ENCODE results near the gene PDHX. TPM values are rescaled to one million over a fixed set of nuclear protein-coding genes. Genes with fewer than 3 reads are reported as not detected.

Gene PDHX
- polyA plus RNA-seq, 3 donors from 2014 or later = 12.8 to 17.1 (median 13.1) TPM

GRCh38 chr11:34941688-34942087, 25.3 kb downstream of the PDHX start:
- H3K27ac Mint-ChIP-seq = no peak overlapping the region
- H3K36me3 Mint-ChIP-seq = peaks cover 16 to 19% (median 16%) of the 10 kb centered on the region in 3 donors
- H3K4me3 Mint-ChIP-seq = no peak overlapping the region
- no peaks in the 10 kb centered on the region for H3K27me3 Mint-ChIP-seq (ENCODE audit: low read depth in 3 of 3)
- peaks cover 0 to 4% (median 0%) of the 10 kb centered on the region in 6 donors for H3K9me3 Mint-ChIP-seq
- DNase-seq = no peak
- peaks cover 10 to 17% of the 10 kb centered on the region in 2 donors for H3K4me1 Mint-ChIP-seq

GRCh38 chr11:34944692-34945091, 28.3 kb downstream of the PDHX start:
- no peak overlapping the region for H3K4me3 Mint-ChIP-seq
- DNase-seq = no peak
- H3K36me3 Mint-ChIP-seq = peaks cover 13 to 27% (median 16%) of the 10 kb centered on the region in 3 donors
- no peaks in the 10 kb centered on the region for H3K27me3 Mint-ChIP-seq (ENCODE audit: low read depth in 3 of 3)
- H3K9me3 Mint-ChIP-seq = peaks cover 0 to 4% (median 0%) of the 10 kb centered on the region in 6 donors
- no peak overlapping the region for H3K27ac Mint-ChIP-seq
- peaks cover 3 to 5% of the 10 kb centered on the region in 2 donors for H3K4me1 Mint-ChIP-seq

- H3K36me3 Mint-ChIP-seq = peaks cover 12 to 26% (median 15%) of the 10 kb centered on the region in 3 donors
- no peak overlapping the region for H3K27ac Mint-ChIP-seq
- no peak for DNase-seq
- peaks cover 0 to 4% (median 0%) of the 10 kb centered on the region in 6 donors for H3K9me3 Mint-ChIP-seq
- no peaks in the 10 kb centered on the region for H3K4me1 Mint-ChIP-seq
- no peak overlapping the region for H3K4me3 Mint-ChIP-seq
- H3K27me3 Mint-ChIP-seq (ENCODE audit: low read depth in 3 of 3) = no peaks in the 10 kb centered on the region
These were observed 32.3 kb downstream of the PDHX start for GRCh38 chr11:34948696-34949095.

GRCh38 chr11:34953955-34954354, 37.5 kb downstream of the PDHX start:
- H3K36me3 Mint-ChIP-seq = peaks cover 8 to 19% (median 9%) of the 10 kb centered on the region in 3 donors
- H3K9me3 Mint-ChIP-seq = no peaks in the 10 kb centered on the region
- peaks cover 0 to 7% of the 10 kb centered on the region in 2 donors for H3K4me1 Mint-ChIP-seq
- no peak overlapping the region for H3K4me3 Mint-ChIP-seq
- DNase-seq = no peak
- H3K27me3 Mint-ChIP-seq (ENCODE audit: low read depth in 3 of 3) = no peaks in the 10 kb centered on the region
- H3K27ac Mint-ChIP-seq = no peak overlapping the region

GRCh38 chr11:34957206-34957605, 40.8 kb downstream of the PDHX start:
- DNase-seq = no peak
- Mint-ChIP-seq H3K27ac (no peak overlapping the region), H3K4me1 (peaks cover 0 to 7% of the 10 kb centered on the region in 2 donors)

GRCh38 chr11:34957606-34958005, 41.2 kb downstream of the PDHX start:
- H3K4me3 Mint-ChIP-seq = no peak overlapping the region
- DNase-seq = no peak
- H3K36me3 Mint-ChIP-seq = peaks cover 8 to 34% (median 23%) of the 10 kb centered on the region in 3 donors
- H3K4me1 Mint-ChIP-seq = peaks cover 0 to 7% of the 10 kb centered on the region in 2 donors
- no peaks in the 10 kb centered on the region for H3K9me3 Mint-ChIP-seq
- no peak overlapping the region for H3K27ac Mint-ChIP-seq
- no peaks in the 10 kb centered on the region for H3K27me3 Mint-ChIP-seq (ENCODE audit: low read depth in 3 of 3)

More at GRCh38 chr11:34957206-34957605, 40.8 kb downstream of the PDHX start:
- H3K4me3 Mint-ChIP-seq = no peak overlapping the region
- peaks cover 8 to 34% (median 23%) of the 10 kb centered on the region in 3 donors for H3K36me3 Mint-ChIP-seq
- no peaks in the 10 kb centered on the region for H3K27me3 Mint-ChIP-seq (ENCODE audit: low read depth in 3 of 3)
- no peaks in the 10 kb centered on the region for H3K9me3 Mint-ChIP-seq

GRCh38 chr11:34959770-34960169, 43.4 kb downstream of the PDHX start:
- H3K4me1 Mint-ChIP-seq = peaks cover 0 to 3% of the 10 kb centered on the region in 2 donors
- no peaks in the 10 kb centered on the region for H3K27me3 Mint-ChIP-seq (ENCODE audit: low read depth in 3 of 3)
- H3K4me3 Mint-ChIP-seq = no peak overlapping the region
- H3K9me3 Mint-ChIP-seq = no peaks in the 10 kb centered on the region
- no peak overlapping the region for H3K27ac Mint-ChIP-seq
- no peak for DNase-seq
- H3K36me3 Mint-ChIP-seq = peaks cover 8 to 26% (median 20%) of the 10 kb centered on the region in 3 donors

GRCh38 chr11:34960277-34960676, 43.9 kb downstream of the PDHX start:
- no peak for DNase-seq
- H3K36me3 Mint-ChIP-seq = peaks cover 8 to 26% (median 20%) of the 10 kb centered on the region in 3 donors

GRCh38 chr11:34962034-34962433, 45.6 kb downstream of the PDHX start:
- Mint-ChIP-seq H3K4me3 (no peak overlapping the region), H3K27me3 (ENCODE audit: low read depth in 3 of 3) (no peaks in the 10 kb centered on the region), H3K9me3 (no peaks in the 10 kb centered on the region), H3K4me1 (no peaks in the 10 kb centered on the region), H3K27ac (no peak overlapping the region), H3K36me3 (peaks cover 5 to 31% (median 17%) of the 10 kb centered on the region in 3 donors)
- no peak for DNase-seq

More at GRCh38 chr11:34960277-34960676, 43.9 kb downstream of the PDHX start:
- Mint-ChIP-seq H3K27me3 (ENCODE audit: low read depth in 3 of 3) (no peaks in the 10 kb centered on the region), H3K27ac (no peak overlapping the region), H3K9me3 (no peaks in the 10 kb centered on the region), H3K4me1 (no peaks in the 10 kb centered on the region), H3K4me3 (no peak overlapping the region)

GRCh38 chr11:34963351-34963750, 46.9 kb downstream of the PDHX start:
- no peaks in the 10 kb centered on the region for H3K4me1 Mint-ChIP-seq
- no peak overlapping the region for H3K27ac Mint-ChIP-seq
- no peaks in the 10 kb centered on the region for H3K9me3 Mint-ChIP-seq
- H3K27me3 Mint-ChIP-seq (ENCODE audit: low read depth in 3 of 3) = no peaks in the 10 kb centered on the region
- no peak for DNase-seq
- H3K36me3 Mint-ChIP-seq = peaks cover 7 to 30% (median 18%) of the 10 kb centered on the region in 3 donors
- no peak overlapping the region for H3K4me3 Mint-ChIP-seq

GRCh38 chr11:34964610-34965331, 48.4 kb downstream of the PDHX start:
- H3K27ac Mint-ChIP-seq = no peak overlapping the region
- no peaks in the 10 kb centered on the region for H3K9me3 Mint-ChIP-seq
- no peak overlapping the region for H3K4me3 Mint-ChIP-seq
- H3K36me3 Mint-ChIP-seq = peaks cover 4 to 26% (median 20%) of the 10 kb centered on the region in 3 donors
- no peaks in the 10 kb centered on the region for H3K27me3 Mint-ChIP-seq (ENCODE audit: low read depth in 3 of 3)
- no peak for DNase-seq
- no peaks in the 10 kb centered on the region for H3K4me1 Mint-ChIP-seq

GRCh38 chr11:34968862-34969261, 52.4 kb downstream of the PDHX start:
- Mint-ChIP-seq H3K36me3 (peaks cover 11 to 37% (median 32%) of the 10 kb centered on the region in 3 donors), H3K4me1 (no peaks in the 10 kb centered on the region), H3K27me3 (ENCODE audit: low read depth in 3 of 3) (no peaks in the 10 kb centered on the region), H3K27ac (no peak overlapping the region), H3K9me3 (no peaks in the 10 kb centered on the region), H3K4me3 (no peak overlapping the region)
- no peak for DNase-seq

GRCh38 chr11:34970033-34970432, 53.6 kb downstream of the PDHX start:
- peaks cover 11 to 42% (median 38%) of the 10 kb centered on the region in 3 donors for H3K36me3 Mint-ChIP-seq
- no peak for DNase-seq
- H3K4me1 Mint-ChIP-seq = no peaks in the 10 kb centered on the region
- no peaks in the 10 kb centered on the region for H3K9me3 Mint-ChIP-seq
- no peak overlapping the region for H3K4me3 Mint-ChIP-seq
- H3K27me3 Mint-ChIP-seq (ENCODE audit: low read depth in 3 of 3) = no peaks in the 10 kb centered on the region
- peak overlapping the region in 1 of 6 donors; percentile 58 for H3K27ac Mint-ChIP-seq

- no peak for DNase-seq
- H3K27me3 Mint-ChIP-seq (ENCODE audit: low read depth in 3 of 3) = no peaks in the 10 kb centered on the region
- H3K36me3 Mint-ChIP-seq = peaks cover 12 to 42% (median 42%) of the 10 kb centered on the region in 3 donors
- H3K4me3 Mint-ChIP-seq = no peak overlapping the region
- no peaks in the 10 kb centered on the region for H3K4me1 Mint-ChIP-seq
- no peaks in the 10 kb centered on the region for H3K9me3 Mint-ChIP-seq
- H3K27ac Mint-ChIP-seq = no peak overlapping the region
These were observed 54.1 kb downstream of the PDHX start for GRCh38 chr11:34970480-34970879.
